Vagina (tissue), 2 donors: ENCODE data around the gene TENT4A.

Experiments used
- POLR2A ChIP-seq, 2 donors: fragments of 450-650 bp; IDR thresholded peaks; one replicate each; pipeline ENCODE4 v1.6.1; 2017; ENCODE audit warnings: antibody characterized with exemption in 2 of 2, mild to moderate bottlenecking in 2 of 2, moderate library complexity in 2 of 2
- POLR2AphosphoS5 ChIP-seq, 2 donors: sonication (generic); formaldehyde crosslinking; IDR thresholded peaks; one replicate each; pipeline ENCODE4 v1.9.0; 2017; ENCODE audit warnings: antibody characterized with exemption in 2 of 2, mild to moderate bottlenecking in 2 of 2, low read depth in 1 of 2; ENCODE audit not compliant: insufficient read depth in 1 of 2
- TF ChIP-seq, protein P1 (sequence below), 3 experiments: fragments of 450-650 bp in 2 of 3; fragments of 200-600 bp in 1 of 3; sonication (generic) in 1 of 3; IDR thresholded peaks; one replicate each; pipeline ENCODE4 v1.5.1; 2017 to 2019; ENCODE audit warnings: antibody characterized with exemption in 3 of 3, mild to moderate bottlenecking in 2 of 3, moderate library complexity in 2 of 3

DNA sequence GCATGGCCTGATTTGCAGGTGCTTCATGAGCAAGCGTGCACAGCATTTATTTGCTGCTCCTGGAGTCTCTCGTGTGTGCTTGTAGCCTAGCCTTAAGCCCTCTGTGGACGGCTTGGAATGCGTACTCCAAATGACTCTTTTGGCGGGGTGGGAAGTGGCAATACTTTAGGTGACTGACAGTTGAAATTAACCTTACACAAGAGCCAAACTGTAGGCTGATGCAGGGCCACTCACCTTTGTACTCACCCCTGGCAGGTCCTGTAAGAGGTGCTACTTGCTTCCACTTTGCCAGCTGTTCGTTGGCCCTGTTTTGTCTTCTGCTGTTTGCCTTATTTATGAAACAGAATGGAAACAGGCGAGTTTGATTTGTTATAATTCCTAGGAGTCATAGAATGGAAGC is 22.9 kb downstream of the TENT4A start:
- TF ChIP-seq, protein P1, sequence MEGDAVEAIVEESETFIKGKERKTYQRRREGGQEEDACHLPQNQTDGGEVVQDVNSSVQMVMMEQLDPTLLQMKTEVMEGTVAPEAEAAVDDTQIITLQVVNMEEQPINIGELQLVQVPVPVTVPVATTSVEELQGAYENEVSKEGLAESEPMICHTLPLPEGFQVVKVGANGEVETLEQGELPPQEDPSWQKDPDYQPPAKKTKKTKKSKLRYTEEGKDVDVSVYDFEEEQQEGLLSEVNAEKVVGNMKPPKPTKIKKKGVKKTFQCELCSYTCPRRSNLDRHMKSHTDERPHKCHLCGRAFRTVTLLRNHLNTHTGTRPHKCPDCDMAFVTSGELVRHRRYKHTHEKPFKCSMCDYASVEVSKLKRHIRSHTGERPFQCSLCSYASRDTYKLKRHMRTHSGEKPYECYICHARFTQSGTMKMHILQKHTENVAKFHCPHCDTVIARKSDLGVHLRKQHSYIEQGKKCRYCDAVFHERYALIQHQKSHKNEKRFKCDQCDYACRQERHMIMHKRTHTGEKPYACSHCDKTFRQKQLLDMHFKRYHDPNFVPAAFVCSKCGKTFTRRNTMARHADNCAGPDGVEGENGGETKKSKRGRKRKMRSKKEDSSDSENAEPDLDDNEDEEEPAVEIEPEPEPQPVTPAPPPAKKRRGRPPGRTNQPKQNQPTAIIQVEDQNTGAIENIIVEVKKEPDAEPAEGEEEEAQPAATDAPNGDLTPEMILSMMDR (IDR thresholded peaks at IDR 0.05), result no peak
- no peak for TF ChIP-seq POLR2AphosphoS5 (IDR thresholded peaks at IDR 0.05; ENCODE audit: insufficient read depth in 1 of 2, low read depth in 1 of 2)
- no peak for TF ChIP-seq POLR2A (IDR thresholded peaks at IDR 0.05)
